Endodermal cell (in vitro differentiated cells): Measurements from ENCODE around the gene DOCK8. TPM values are rescaled to one million over a fixed set of nuclear protein-coding genes. Genes with fewer than 3 reads are reported as not detected.
A peak's percentile ranks its signal among the peaks of the same experiment; 100 is the strongest.

ENCODE experiments used
- DNase-seq: peaks from one replicate; pipeline ENCODE4 v3.0.0-alpha.2; 2017
- H3K27ac ChIP-seq: 2 replicates; pipeline ENCODE4 v1.5.1; 2013; ENCODE audit warnings: mild to moderate bottlenecking, low read depth, low read length, moderate library complexity
- H3K27me3 ChIP-seq: 2 replicates; pipeline ENCODE4 v1.6.1; 2013; ENCODE audit warnings: mild to moderate bottlenecking, low read length, moderate library complexity; ENCODE audit not compliant: insufficient read depth, control insufficient read depth, poor library complexity, severe bottlenecking
- H3K36me3 ChIP-seq: 2 replicates; pipeline ENCODE4 v1.7.0; 2013; ENCODE audit warnings: mild to moderate bottlenecking, low read length, moderate library complexity; ENCODE audit not compliant: control insufficient read depth, insufficient read depth
- H3K4me1 ChIP-seq: one replicate; pipeline ENCODE4 v1.7.0; 2013; ENCODE audit warnings: low read length; ENCODE audit not compliant: control insufficient read depth, insufficient read depth
- H3K4me3 ChIP-seq: 2 replicates; pipeline ENCODE4 v1.5.1; 2013; ENCODE audit warnings: mild to moderate bottlenecking, low read length, moderate library complexity
- H3K9ac ChIP-seq: 2 replicates; pipeline ENCODE4 v1.6.1; 2013; ENCODE audit warnings: mild to moderate bottlenecking, low read length, moderate library complexity; ENCODE audit not compliant: poor library complexity, severe bottlenecking; ENCODE audit errors: extremely low read depth
- H3K9me3 ChIP-seq: 2 replicates; pipeline ENCODE4 v1.6.1; 2013; ENCODE audit warnings: mild to moderate bottlenecking, low read length, moderate library complexity; ENCODE audit not compliant: control insufficient read depth
- H3K27ac Mint-ChIP-seq: 2 replicates; pipeline ENCODE4 v1.8.0; 2020; ENCODE audit warnings: mixed read lengths
- H3K27me3 Mint-ChIP-seq: 2 replicates; pipeline ENCODE4 v1.8.0; 2021; ENCODE audit warnings: mild to moderate bottlenecking, mixed read lengths; ENCODE audit not compliant: insufficient read depth
- H3K36me3 Mint-ChIP-seq: 2 replicates; pipeline ENCODE4 v1.8.0; 2020; ENCODE audit warnings: low read depth, mixed read lengths
- H3K4me1 Mint-ChIP-seq: 2 replicates; pipeline ENCODE4 v1.8.0; 2020; ENCODE audit warnings: mixed read lengths
- H3K4me3 Mint-ChIP-seq: 2 replicates; pipeline ENCODE4 v1.8.0; 2020; ENCODE audit warnings: mild to moderate bottlenecking, moderate library complexity, mixed read lengths
- H3K9me3 Mint-ChIP-seq: 2 replicates; pipeline ENCODE4 v1.8.0; 2020; ENCODE audit warnings: mild to moderate bottlenecking, mixed read lengths
- CTCF ChIP-seq: fragments of 200-600 bp; sonication (generic); conservative IDR thresholded peaks from 2 replicates; pipeline ENCODE4 v1.5.0; 2021; ENCODE audit warnings: antibody characterized with exemption, mild to moderate bottlenecking
- WGBS, 2 experiments: methylation state at CpG; one replicate each; pipeline versions ENCODE4 v1.1.5 to v1.1.7; 2013; ENCODE audit warnings: missing lambda C conversion rate in 2 of 2, mixed read lengths in 1 of 2; ENCODE audit not compliant: insufficient coverage in 1 of 2, insufficient read length in 1 of 2; 5-methylcytosine and 5-hydroxymethylcytosine counted together
- total RNA-seq, 2 donors: library from RNA; stranded (reverse); fragmentation: NEBNext Ultra II Directional in 1 of 2; extraction: Animal tissue kit (Norgen Biotek cat#: 25700) in 1 of 2; gene quantifications; 2 replicates in 1 of 2; 3 replicates in 1 of 2; pipeline ENCODE4 v1.2.1, GENCODE V29; 2021

DOCK8 gene
- total RNA-seq, 2 donors from 2014 or later = 26.9 to 28.1 TPM

- H3K27me3 ChIP-seq = no peaks in the 10 kb centered on the region
- peaks cover 36% of the 10 kb centered on the region for H3K36me3 Mint-ChIP-seq
- no peak for TF ChIP-seq CTCF
- no peak overlapping the region for H3K27ac ChIP-seq
- no peak overlapping the region for H3K27ac Mint-ChIP-seq
- peaks cover 4% of the 10 kb centered on the region for H3K9me3 Mint-ChIP-seq
- peaks cover 32% of the 10 kb centered on the region for H3K4me1 Mint-ChIP-seq
- peaks cover 12% of the 10 kb centered on the region for H3K36me3 ChIP-seq
- H3K4me3 ChIP-seq = no peak overlapping the region
- WGBS, 2 experiments = 89 to 100% methylated on average over 2 to 4 of the region's 4 CpGs
- H3K27me3 Mint-ChIP-seq = peaks cover 10% of the 10 kb centered on the region
- no peak for DNase-seq
- H3K9me3 ChIP-seq = no peaks in the 10 kb centered on the region
- H3K4me1 ChIP-seq = peaks cover 13% of the 10 kb centered on the region
- H3K4me3 Mint-ChIP-seq = no peak overlapping the region
- no peak overlapping the region for H3K9ac ChIP-seq
These were observed 129.1 kb downstream of the DOCK8 start for GRCh38 chr9:343773-344172.

DNA sequence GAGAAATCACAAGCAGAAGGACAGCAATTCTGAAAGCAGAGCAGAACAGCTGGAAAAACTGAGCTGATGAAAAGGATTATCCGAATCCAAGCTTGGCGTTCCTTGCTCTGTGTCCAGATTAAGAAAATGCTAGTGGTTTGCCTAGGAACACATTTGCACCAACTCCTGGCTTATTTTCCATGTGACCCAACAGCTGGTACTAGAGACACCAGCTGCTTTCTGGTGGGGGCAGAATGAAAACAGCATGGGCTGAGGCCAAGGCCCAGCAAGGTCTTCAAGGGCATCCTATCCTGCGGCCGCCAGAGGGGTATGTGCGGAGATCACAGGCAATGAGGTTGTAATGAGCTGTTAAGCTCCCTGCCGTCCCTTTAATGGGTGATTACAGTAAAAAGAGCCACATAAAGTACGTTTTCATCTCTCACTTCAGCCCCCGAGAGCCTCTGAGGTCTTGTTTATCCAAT, 131.5 kb downstream of the DOCK8 start:
- H3K36me3 ChIP-seq = peaks cover 6% of the 10 kb centered on the region
- H3K9me3 ChIP-seq = no peaks in the 10 kb centered on the region
- no peak overlapping the region for H3K9ac ChIP-seq
- Mint-ChIP-seq H3K27me3 (peaks cover 7% of the 10 kb centered on the region), H3K27ac (no peak overlapping the region), H3K9me3 (peaks cover 4% of the 10 kb centered on the region), H3K4me3 (no peak overlapping the region), H3K4me1 (peaks cover 35% of the 10 kb centered on the region), H3K36me3 (peaks cover 20% of the 10 kb centered on the region)
- DNase-seq = peak; percentile 90
- no peaks in the 10 kb centered on the region for H3K27me3 ChIP-seq
- no peak overlapping the region for H3K4me3 ChIP-seq
- H3K27ac ChIP-seq = no peak overlapping the region
- peaks cover 13% of the 10 kb centered on the region for H3K4me1 ChIP-seq
- peak; percentile 64 for TF ChIP-seq CTCF
- 50% methylated on average over 8 of the region's 8 CpGs for WGBS, 2 experiments

- Histone ChIP-seq H3K27me3 (no peaks in the 10 kb centered on the region), H3K4me1 (peaks cover 13% of the 10 kb centered on the region), H3K27ac (no peak overlapping the region), H3K9me3 (no peaks in the 10 kb centered on the region), H3K36me3 (peaks cover 4% of the 10 kb centered on the region), H3K9ac (no peak overlapping the region), H3K4me3 (no peak overlapping the region)
- DNase-seq = no peak
- peaks cover 5% of the 10 kb centered on the region for H3K27me3 Mint-ChIP-seq
- 57 to 63% methylated on average over 6 to 8 of the region's 9 CpGs for WGBS, 2 experiments
- H3K4me1 Mint-ChIP-seq = peaks cover 35% of the 10 kb centered on the region
- peak; percentile 80 for TF ChIP-seq CTCF
- H3K9me3 Mint-ChIP-seq = no peaks in the 10 kb centered on the region
- no peak overlapping the region for H3K4me3 Mint-ChIP-seq
- H3K27ac Mint-ChIP-seq = no peak overlapping the region
- H3K36me3 Mint-ChIP-seq = peaks cover 12% of the 10 kb centered on the region
These were observed 133.1 kb downstream of the DOCK8 start for GRCh38 chr9:347667-348292.
